ENCODE data around the gene TOP3B.

DNA sequence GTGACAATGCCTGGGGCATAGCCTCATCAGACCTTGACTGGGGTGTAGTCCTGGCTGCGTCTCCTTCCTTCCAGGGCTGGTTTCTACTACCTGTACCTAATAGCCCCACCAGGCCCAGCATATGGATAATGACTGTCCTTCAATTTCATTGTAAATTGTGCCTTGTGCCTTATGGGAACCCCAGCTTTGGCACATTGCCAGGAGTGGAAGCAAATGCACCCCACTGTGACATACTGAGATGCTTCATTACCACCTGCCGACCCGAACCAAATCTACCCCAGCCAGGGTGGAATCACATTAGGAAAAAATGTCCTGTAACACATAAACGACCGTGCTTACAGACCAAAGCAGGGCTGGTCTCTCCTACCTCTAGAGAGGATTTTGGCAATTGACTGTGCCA, 7.3 kb downstream of the TOP3B start:
- TF ChIP-seq IRF2 (CRISPR knock-in tag; IDR thresholded peaks at IDR 0.05) (no peak), SMARCE1 (IDR thresholded peaks at IDR 0.05) (no peak)
- TF ChIP-seq, protein P1, sequence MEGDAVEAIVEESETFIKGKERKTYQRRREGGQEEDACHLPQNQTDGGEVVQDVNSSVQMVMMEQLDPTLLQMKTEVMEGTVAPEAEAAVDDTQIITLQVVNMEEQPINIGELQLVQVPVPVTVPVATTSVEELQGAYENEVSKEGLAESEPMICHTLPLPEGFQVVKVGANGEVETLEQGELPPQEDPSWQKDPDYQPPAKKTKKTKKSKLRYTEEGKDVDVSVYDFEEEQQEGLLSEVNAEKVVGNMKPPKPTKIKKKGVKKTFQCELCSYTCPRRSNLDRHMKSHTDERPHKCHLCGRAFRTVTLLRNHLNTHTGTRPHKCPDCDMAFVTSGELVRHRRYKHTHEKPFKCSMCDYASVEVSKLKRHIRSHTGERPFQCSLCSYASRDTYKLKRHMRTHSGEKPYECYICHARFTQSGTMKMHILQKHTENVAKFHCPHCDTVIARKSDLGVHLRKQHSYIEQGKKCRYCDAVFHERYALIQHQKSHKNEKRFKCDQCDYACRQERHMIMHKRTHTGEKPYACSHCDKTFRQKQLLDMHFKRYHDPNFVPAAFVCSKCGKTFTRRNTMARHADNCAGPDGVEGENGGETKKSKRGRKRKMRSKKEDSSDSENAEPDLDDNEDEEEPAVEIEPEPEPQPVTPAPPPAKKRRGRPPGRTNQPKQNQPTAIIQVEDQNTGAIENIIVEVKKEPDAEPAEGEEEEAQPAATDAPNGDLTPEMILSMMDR (IDR thresholded peaks at IDR 0.05 in 2 of 3, conservative IDR thresholded peaks at IDR 0.05 in 1 of 3; ENCODE audit: insufficient read depth in 2 of 3, low read depth in 1 of 3, low read length in 3 of 3), result no peak
